B cell (primary cell): Measurements from ENCODE around the gene DTD1. TPM values are rescaled to one million over a fixed set of nuclear protein-coding genes. Genes with fewer than 3 reads are reported as not detected.

Experiments used
- ATAC-seq: fragments of 200-7000 bp; cut with Tn5 transposase; one replicate; pipeline ENCODE4 v1.10.0; 2021; ENCODE audit warnings: low read depth, mild to moderate bottlenecking, moderate number of reproducible peaks, moderate library complexity
- CTCF ChIA-PET: fragments of 350-600 bp; sonication (Branson Sonifier 250); formaldehyde crosslinking; loops from one replicate; lab custom pipeline; 2021; ENCODE audit warnings: antibody characterized with exemption, inconsistent platforms; lab: Charles Lee
- POLR2A ChIA-PET: fragments of 350-600 bp; sonication (Branson Sonifier 250); formaldehyde crosslinking; loops from one replicate; lab custom pipeline; 2021; ENCODE audit warnings: antibody characterized with exemption; lab: Charles Lee
- DNase-seq: peaks from one replicate; pipeline ENCODE4 v3.0.0; 2013
- H2AFZ ChIP-seq: 2 replicates; pipeline ENCODE4 v1.6.1; 2012; ENCODE audit warnings: mild to moderate bottlenecking, low read depth, low read length; ENCODE audit not compliant: insufficient read depth, poor library complexity, severe bottlenecking
- H3K27ac ChIP-seq, 2 donors: 1 replicate in 1 of 2; 2 replicates in 1 of 2; pipeline ENCODE4 v1.5.1; 2012 to 2013; ENCODE audit warnings: low read length in 2 of 2, mild to moderate bottlenecking in 2 of 2, moderate library complexity in 1 of 2
- H3K27me3 ChIP-seq, 4 experiments: fragments of 200-600 bp in 1 of 4; sonication (generic) in 1 of 4; replicated peaks in 1 of 4; 1 replicate in 2 of 4; 2 replicates in 2 of 4; pipeline versions ENCODE4 v1.6.1 to v1.7.0; 2013 to 2016; ENCODE audit warnings: low read length in 3 of 4, mild to moderate bottlenecking in 2 of 4, mixed read lengths in 1 of 4, moderate library complexity in 1 of 4; ENCODE audit not compliant: insufficient read depth in 4 of 4, control insufficient read depth in 3 of 4; ENCODE audit errors: control extremely low read depth in 1 of 4
- H3K36me3 ChIP-seq, 2 experiments: replicated peaks in 1 of 2; 1 replicate in 1 of 2; 2 replicates in 1 of 2; pipeline versions ENCODE4 v1.6.1 to v1.7.1; 2013; ENCODE audit warnings: low read length in 1 of 2; ENCODE audit not compliant: insufficient read depth in 2 of 2, control insufficient read depth in 1 of 2; ENCODE audit errors: control extremely low read depth in 1 of 2, extremely low read depth in 1 of 2
- H3K4me1 ChIP-seq, 2 donors: fragments of 200-600 bp in 1 of 2; sonication (generic) in 1 of 2; 1 replicate in 1 of 2; 2 replicates in 1 of 2; pipeline versions ENCODE4 v1.5.1 to v1.6.1; 2013 to 2017; ENCODE audit warnings: low read length in 2 of 2; ENCODE audit not compliant: control insufficient read depth in 2 of 2, insufficient read depth in 2 of 2
- H3K4me2 ChIP-seq: replicated peaks from 2 replicates; pipeline ENCODE3; 2012; ENCODE audit warnings: mild to moderate bottlenecking, low read depth, low read length; ENCODE audit not compliant: poor library complexity, severe bottlenecking
- H3K4me3 ChIP-seq, 5 experiments: fragments of 200-600 bp in 1 of 5; sonication (generic) in 1 of 5; 1 replicate in 3 of 5; 2 replicates in 2 of 5; pipeline versions ENCODE4 v1.5.1 to v1.7.0; 2011 to 2016; ENCODE audit warnings: low read length in 4 of 5, mild to moderate bottlenecking in 4 of 5, low read depth in 2 of 5, control low read depth in 1 of 5, moderate library complexity in 1 of 5; ENCODE audit not compliant: insufficient read depth in 1 of 5; ENCODE audit errors: control extremely low read depth in 1 of 5, extremely low read depth in 1 of 5
- H3K79me2 ChIP-seq: fragments of 200-600 bp; sonication (generic); one replicate; pipeline ENCODE4 v1.6.0; 2016; ENCODE audit warnings: low read length; ENCODE audit not compliant: control insufficient read depth, insufficient read depth
- H3K9ac ChIP-seq: fragments of 200-600 bp; sonication (generic); 2 replicates; pipeline ENCODE4 v1.6.1; 2017; ENCODE audit warnings: mild to moderate bottlenecking, low read length, moderate library complexity
- H3K9me3 ChIP-seq, 3 donors: one replicate each; pipeline versions ENCODE4 v1.6.1 to v1.7.1; 2013; ENCODE audit warnings: low read length in 2 of 3; ENCODE audit not compliant: control insufficient read depth in 2 of 3, insufficient read depth in 1 of 3; ENCODE audit errors: control extremely low read depth in 1 of 3
- H4K20me1 ChIP-seq: 2 replicates; pipeline ENCODE4 v1.6.0; 2012; ENCODE audit warnings: mild to moderate bottlenecking, low read length; ENCODE audit not compliant: insufficient read depth, control insufficient read depth, poor library complexity, severe bottlenecking
- H3K27ac Mint-ChIP-seq: one replicate; pipeline ENCODE4 v1.8.0; 2021; ENCODE audit warnings: mixed read lengths
- H3K27me3 Mint-ChIP-seq: one replicate; pipeline ENCODE4 v1.8.0; 2021; ENCODE audit warnings: mixed read lengths
- H3K4me1 Mint-ChIP-seq: one replicate; pipeline ENCODE4 v1.8.0; 2021; ENCODE audit warnings: mixed read lengths
- H3K4me3 Mint-ChIP-seq: one replicate; pipeline ENCODE4 v1.8.0; 2021; ENCODE audit warnings: mixed read lengths
- H3K9me3 Mint-ChIP-seq: one replicate; pipeline ENCODE4 v1.8.0; 2022; ENCODE audit warnings: mixed read lengths; ENCODE audit not compliant: insufficient read depth
- CTCF ChIP-seq: fragments of 200-600 bp; IDR thresholded peaks from one replicate; pipeline ENCODE4 v1.8.0; 2022; ENCODE audit warnings: antibody characterized with exemption, mild to moderate bottlenecking
- EZH2 ChIP-seq: IDR thresholded peaks from 2 replicates; pipeline ENCODE4 v1.6.1; 2012; ENCODE audit warnings: borderline replicate concordance, low read depth, mild to moderate bottlenecking, moderate library complexity, low read length; ENCODE audit not compliant: insufficient read depth, poor library complexity, severe bottlenecking
- WGBS: methylation state at CpG from one replicate; pipeline ENCODE4 v1.1.5; 2013; ENCODE audit warnings: missing lambda C conversion rate; ENCODE audit not compliant: insufficient coverage; 5-methylcytosine and 5-hydroxymethylcytosine counted together
- intact Hi-C: fragments of 100-400 bp; cut with micrococcal nuclease; formaldehyde crosslinking; loops from one replicate; pipeline ENCODE4 v1.10.0; 2022
- polyA plus RNA-seq: library from polyadenylated mRNA; depleted of rRNA; stranded (reverse); fragments of >200 nt; gene quantifications from 2 replicates; pipeline ENCODE4 v1.2.3, GENCODE V29; 2012
- total RNA-seq, 2 donors: library from RNA; stranded (reverse); fragments of 120-200 nt in 1 of 2; gene quantifications; 1 replicate in 1 of 2; 2 replicates in 1 of 2; pipeline versions ENCODE4 v1.2.3 to v1.2.4, GENCODE V29; 2013 to 2022

Gene DTD1
- total and polyA plus RNA-seq, 2 donors (not counting 1 experiment from before 2014, with no cell fraction given): 18.7 to 20.4 TPM

GRCh38 chr20:18811186-18811585 is 223.3 kb downstream of the DTD1 start:
- CTCF ChIA-PET: no interaction called here
- intact Hi-C loops: no loop called here

DNA sequence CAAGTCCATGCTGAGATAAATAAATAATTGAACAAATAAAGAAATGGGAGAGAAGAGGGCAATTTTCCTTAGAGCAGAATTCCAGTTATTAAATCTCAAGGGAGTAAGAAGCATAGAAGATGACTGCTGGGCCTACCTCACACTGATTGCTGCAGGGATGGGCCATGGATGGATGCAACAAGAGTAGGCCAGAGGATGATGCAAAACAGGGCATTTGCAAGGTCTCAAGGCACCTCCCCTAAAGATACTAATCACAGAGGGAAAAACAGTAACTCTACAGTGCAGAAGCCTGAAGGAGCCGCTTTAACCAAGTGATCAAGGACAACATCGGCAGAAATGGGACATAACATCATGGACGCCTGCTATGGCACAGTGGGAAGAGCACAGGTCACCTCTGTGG is 224.1 kb downstream of the DTD1 start:
- Mint-ChIP-seq H3K27me3 (no peaks in the 10 kb centered on the region), H3K27ac (no peak overlapping the region), H3K4me1 (no peaks in the 10 kb centered on the region), H3K9me3 (no peaks in the 10 kb centered on the region), H3K4me3 (no peak overlapping the region)
- no peaks in the 10 kb centered on the region for H3K36me3 ChIP-seq
- H4K20me1 ChIP-seq: no peaks in the 10 kb centered on the region
- H3K27me3 ChIP-seq: no peaks in the 10 kb centered on the region
- WGBS: 100% methylated on average over 3 of the region's 3 CpGs
- H3K4me2 ChIP-seq: no peak overlapping the region
- H2AFZ ChIP-seq: no peak overlapping the region
- ATAC-seq (no peak), DNase-seq (no peak)
- H3K4me3 ChIP-seq: no peak overlapping the region
- no peaks in the 10 kb centered on the region for H3K79me2 ChIP-seq
- no peaks in the 10 kb centered on the region for H3K4me1 ChIP-seq
- TF ChIP-seq CTCF (no peak), EZH2 (no peak)
- H3K9ac ChIP-seq: no peak overlapping the region
- ChIA-PET CTCF (no interaction called here), POLR2A (no interaction called here)
- H3K9me3 ChIP-seq: peaks cover 0 to 3% (median 0%) of the 10 kb centered on the region in 3 donors
- no peak overlapping the region for H3K27ac ChIP-seq
- intact Hi-C loops: no loop called here

More at GRCh38 chr20:18811186-18811585, 223.3 kb downstream of the DTD1 start:
- H4K20me1 ChIP-seq: no peaks in the 10 kb centered on the region
- no peaks in the 10 kb centered on the region for H3K27me3 Mint-ChIP-seq
- H3K27ac ChIP-seq: no peak overlapping the region
- DNase-seq: no peak
- H3K9me3 ChIP-seq: peaks cover 0 to under 1% (median 0%) of the 10 kb centered on the region in 3 donors
- H3K36me3 ChIP-seq: no peaks in the 10 kb centered on the region
- ATAC-seq: no peak
- H3K27ac Mint-ChIP-seq: no peak overlapping the region
- no peak overlapping the region for H3K4me3 Mint-ChIP-seq
- no peak overlapping the region for H2AFZ ChIP-seq
- no peaks in the 10 kb centered on the region for H3K4me1 Mint-ChIP-seq
- no peaks in the 10 kb centered on the region for H3K27me3 ChIP-seq
- H3K9ac ChIP-seq: no peak overlapping the region
- H3K4me2 ChIP-seq: no peak overlapping the region
- no peaks in the 10 kb centered on the region for H3K79me2 ChIP-seq
- WGBS: 85% methylated on average over 5 of the region's 6 CpGs
- TF ChIP-seq EZH2: no peak
- no peak for TF ChIP-seq CTCF
- no peaks in the 10 kb centered on the region for H3K4me1 ChIP-seq
- H3K4me3 ChIP-seq: no peak overlapping the region
- H3K9me3 Mint-ChIP-seq: no peaks in the 10 kb centered on the region
- POLR2A ChIA-PET: no interaction called here
